HG03520 (cell line): ENCODE results near the gene CPA4.

Experiments used
- ATAC-seq: cut with Tn5 transposase; IDR thresholded peaks from one replicate; pipeline ENCODE4 v1.9.1; 2021; ENCODE audit warnings: mild to moderate bottlenecking, moderate library complexity; ENCODE audit not compliant: unreplicated experiment

Gene CPA4

GRCh38 chr7:130274296-130274695 lies 18.7 kb upstream of the CPA4 start:
- no peak for ATAC-seq

DNA sequence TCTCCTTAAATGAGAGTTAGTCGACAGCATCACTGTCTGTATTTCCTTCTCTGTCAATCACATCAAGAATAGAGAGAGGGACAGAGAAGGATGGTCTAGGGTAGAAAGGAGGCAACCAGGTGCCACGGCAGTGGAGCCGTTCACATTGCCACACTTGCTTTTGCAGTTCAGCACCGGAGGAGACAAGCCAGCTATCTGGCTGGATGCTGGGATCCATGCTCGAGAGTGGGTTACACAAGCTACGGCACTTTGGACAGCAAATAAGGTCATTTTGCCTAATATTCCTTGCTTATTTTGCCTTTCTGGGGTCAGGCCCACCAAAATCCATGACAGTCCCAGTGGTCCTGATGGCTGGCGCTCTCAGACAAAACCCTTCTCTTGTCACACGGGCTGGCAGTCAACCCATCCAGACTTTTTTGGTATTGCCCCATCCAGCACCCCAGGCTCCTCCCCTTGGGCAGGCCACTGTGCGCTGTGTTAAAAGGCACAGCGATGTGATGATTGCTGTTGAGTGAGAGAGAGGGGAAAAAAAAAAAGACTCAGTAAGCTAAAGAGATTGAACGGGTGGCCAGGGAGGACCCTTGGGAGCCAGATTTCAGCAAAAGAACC lies 17.9 kb upstream of the CPA4 start:
- no peak for ATAC-seq

DNA sequence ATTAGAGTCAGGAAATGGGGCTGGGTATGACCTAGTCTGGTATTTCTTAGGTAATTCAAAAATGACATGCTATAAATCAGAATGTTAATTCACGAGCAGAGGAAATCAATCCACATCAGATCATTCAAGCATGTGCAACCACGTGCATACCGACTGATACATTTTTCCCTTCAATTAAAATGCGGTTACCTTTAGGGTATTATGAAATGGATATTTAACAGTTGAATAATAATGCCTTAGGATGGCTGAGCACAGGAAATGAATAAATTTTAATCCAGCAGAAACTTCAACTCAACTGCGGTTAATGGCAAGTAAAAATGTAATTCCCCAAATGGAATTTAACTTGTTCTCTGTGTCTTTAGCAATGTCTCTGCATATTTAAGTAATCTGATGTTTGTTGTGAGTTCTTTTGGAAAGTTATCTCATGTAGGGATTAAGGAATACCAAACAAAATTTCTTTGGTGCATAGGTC lies 17.1 kb upstream of the CPA4 start:
- no peak for ATAC-seq

DNA sequence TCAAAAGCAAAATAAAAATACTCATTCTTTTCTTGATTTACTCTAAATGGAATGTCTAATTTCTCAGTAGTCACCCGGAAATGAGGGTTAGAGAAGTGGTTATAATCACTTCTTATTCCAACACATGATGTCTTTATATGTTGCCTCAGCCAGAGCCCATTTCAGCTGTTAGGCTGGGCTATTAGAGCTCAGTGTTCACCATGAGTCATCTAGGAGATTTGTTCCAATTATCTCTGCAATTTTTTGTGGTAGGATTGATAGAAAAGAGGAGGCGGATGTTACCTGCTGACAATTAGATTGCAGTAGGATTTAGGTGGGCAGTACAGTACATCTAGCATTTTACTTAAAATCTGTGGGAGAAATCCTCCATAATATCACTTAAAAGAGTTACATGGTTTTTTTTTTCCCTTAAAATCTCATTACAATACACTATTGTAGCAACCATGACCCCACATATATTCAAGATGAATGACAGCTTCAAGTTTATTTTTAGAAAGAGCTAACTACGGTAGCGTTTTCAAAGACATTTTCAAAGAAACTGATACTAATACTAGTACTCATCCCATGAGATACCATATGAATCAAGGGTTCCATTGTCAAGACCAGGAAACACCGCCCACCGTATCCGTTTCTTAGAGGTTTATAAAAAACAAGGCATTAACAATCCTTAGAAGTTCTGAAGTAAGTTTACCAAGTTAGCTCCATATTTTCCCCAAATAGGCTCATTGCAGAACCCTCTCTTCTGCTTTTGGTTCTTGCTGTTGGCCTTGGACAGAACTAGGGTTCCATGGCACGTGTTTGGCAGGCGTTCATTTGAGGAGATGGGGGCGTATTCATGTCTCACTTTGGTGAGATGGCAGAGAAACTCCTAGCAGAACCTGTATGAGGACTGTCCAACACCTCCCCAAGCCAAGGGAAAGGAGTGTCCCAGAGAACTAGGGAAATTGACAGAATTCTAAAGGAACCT lies 15.9 kb upstream of the CPA4 start:
- no peak for ATAC-seq

GRCh38 chr7:130277763-130278643 lies 15.0 kb upstream of the CPA4 start:
- ATAC-seq, result no peak

DNA sequence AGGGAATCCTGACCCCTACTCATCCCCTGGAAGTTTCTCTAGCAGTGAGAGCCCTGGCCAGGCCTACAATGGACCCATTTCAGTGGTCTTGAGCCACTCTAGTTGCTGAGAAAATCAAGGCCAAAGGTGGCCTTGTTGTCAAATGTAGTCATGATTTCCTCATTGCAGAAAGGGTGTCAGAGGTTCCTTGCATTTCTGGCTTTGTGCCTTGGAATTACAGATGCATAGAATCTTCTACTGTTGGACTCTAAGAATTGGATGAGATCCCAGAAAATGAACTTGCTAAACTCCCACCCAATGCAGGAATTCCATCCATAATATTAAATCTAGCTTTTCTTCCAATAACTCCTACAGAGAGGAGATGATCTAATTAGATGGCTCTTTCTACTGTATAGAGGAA lies 14.1 kb upstream of the CPA4 start:
- no peak for ATAC-seq

DNA sequence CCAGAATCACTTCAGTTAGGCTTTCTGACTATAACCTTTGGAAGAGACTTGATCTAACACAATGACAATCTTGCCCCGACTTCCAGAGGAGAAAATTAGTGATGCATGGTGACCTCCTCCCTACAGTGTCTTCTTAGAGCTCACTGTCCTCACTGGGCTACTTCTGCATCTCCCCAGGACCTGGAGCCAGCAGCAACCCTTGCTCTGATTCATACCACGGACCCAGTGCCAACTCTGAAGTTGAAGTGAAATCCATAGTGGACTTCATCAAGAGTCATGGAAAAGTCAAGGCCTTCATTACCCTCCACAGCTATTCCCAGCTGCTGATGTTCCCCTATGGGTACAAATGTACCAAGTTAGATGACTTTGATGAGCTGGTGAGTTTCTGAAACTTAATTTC lies 13.7 kb upstream of the CPA4 start:
- no peak for ATAC-seq

- ATAC-seq, result no peak
Observed at GRCh38 chr7:130279906-130280305, 13.1 kb upstream of the CPA4 start.

DNA sequence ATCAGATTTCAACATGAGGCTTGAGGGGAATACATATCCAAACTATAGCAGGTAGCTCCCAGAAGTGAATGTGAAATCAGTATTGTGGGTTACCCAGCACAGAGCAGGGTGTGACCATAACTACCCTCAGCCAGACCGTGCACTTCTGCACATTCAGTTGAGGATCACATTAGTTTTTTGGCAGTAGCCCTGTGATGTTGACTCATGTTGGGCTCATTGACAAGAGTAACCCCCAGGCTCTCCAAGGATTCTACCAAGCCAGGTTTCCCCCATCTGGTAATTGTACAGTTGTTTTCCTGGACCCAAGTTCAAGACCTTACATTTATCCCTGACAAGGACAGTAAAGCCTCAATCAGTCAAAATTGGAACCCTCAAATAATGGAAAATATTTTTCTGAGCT lies 11.7 kb upstream of the CPA4 start:
- ATAC-seq, result no peak

GRCh38 chr7:130286881-130287280 lies 6.1 kb upstream of the CPA4 start:
- ATAC-seq, result no peak

- no peak for ATAC-seq
Observed at GRCh38 chr7:130288168-130288567, 4.8 kb upstream of the CPA4 start.

DNA sequence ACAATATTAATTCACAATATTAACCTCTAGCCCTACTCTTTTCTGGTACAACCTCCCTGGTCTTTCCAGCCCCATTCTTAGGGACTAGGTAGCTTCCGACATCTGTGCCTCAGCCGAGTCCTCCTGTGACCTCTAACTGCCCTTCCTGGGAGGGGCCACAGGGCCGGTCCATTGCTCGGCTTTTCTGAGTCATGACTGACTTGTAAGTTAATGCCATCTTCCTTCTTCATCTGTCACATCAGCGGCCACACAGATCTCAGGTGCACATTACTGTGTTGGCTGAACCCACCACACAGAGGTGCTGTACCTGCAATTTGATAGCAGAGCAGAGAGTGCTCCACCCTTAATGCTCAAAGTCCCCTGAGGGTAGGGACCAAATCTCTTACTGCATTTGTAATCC lies 4.1 kb upstream of the CPA4 start:
- no peak for ATAC-seq

DNA sequence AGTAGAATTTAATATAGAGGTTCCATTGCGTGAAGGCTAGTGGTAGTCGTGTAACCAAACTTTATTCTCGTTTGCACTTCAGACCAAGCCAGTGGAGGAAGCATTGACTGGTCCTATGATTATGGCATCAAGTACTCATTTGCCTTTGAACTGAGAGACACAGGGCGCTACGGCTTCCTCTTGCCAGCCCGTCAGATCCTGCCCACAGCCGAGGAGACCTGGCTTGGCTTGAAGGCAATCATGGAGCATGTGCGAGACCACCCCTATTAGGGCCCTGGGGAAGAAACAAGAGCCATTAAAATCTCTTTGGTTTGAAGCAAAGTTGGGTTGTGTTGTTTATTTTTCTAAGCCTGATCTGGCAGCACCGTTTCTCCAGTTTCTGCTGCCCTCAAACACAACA lies 3.5 kb upstream of the CPA4 start:
- ATAC-seq, result no peak

DNA sequence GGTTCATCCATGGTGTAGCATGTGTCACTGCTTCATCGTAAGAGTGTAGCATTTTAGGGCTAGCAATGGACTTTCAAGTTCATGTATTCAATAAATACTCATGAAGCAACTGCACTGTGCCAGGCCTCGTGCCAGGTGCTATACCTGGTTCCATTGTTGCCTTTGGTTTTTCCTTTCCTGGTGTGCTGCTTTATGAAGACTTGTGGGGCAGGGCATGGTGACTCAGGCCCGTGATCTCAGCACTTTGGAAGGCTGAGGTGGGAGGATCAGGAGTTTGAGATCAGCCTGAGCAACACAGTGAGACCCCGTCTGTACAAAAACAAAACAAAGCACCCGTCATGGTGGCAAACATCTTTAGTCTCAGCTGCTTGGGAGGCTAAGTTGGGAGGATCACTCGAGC lies 2.2 kb upstream of the CPA4 start:
- no peak for ATAC-seq

GRCh38 chr7:130293521-130293920 lies 560 bp downstream of the CPA4 start:
- peak; percentile 54 for ATAC-seq

- ATAC-seq, result no peak
Observed at GRCh38 chr7:130294314-130294713, 1.4 kb downstream of the CPA4 start.

GRCh38 chr7:130296221-130296951 lies 3.4 kb downstream of the CPA4 start:
- no peak for ATAC-seq

DNA sequence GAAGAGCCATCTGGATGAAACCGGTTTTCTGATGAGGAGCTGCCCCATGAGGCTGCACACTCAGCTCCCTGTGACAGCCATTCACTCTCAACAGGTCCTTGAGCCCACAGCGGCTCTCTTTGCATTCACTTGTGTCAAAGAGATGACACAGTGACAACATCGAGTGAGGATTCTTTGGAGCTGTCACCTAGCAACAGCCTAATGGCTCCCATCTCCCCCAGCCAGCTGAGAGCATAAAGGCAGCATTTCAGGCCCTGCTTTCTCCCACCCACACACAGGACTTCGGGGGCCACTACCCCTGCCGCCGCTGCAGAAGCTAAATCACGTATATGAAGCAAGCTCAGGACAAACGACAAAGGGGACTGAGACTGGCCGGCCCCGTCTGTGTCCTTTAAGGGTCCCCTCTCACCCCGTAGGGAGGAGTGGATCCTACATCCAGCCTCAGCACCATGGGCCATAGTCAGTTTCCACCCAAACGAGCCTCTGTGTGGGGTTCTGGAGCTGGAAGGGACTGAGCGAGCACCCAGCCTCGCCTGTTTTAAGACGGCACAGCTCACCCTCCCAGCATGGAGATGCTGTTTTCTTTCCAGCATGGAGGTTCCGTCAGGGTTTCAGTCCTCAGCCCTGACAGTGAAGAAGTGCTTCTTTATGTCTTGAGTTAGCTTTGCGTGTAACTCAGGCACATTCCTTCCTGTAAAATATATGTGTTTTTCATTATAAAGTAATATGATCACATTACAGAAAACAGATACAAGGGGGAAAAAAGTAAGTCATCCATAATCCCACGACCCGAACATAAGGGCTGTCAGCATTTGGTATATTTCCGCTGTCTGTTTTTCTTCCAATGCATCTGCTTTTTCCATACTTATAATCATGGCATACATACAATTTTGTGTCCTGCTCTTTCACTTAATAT lies 4.9 kb downstream of the CPA4 start:
- no peak for ATAC-seq

GRCh38 chr7:130298544-130299326 lies 5.8 kb downstream of the CPA4 start:
- no peak for ATAC-seq
